ENCODE results near the gene HDAC5.
A peak's percentile ranks its signal among the peaks of the same experiment; 100 is the strongest.
"Not testable (repeated sequence)": the region's sequence is repeated elsewhere in the genome, so short reads cannot be mapped to it uniquely, and the experiment has no call there.

Gene HDAC5

GRCh38 chr17:44123356-44124117, at the start of gene HDAC5:
TSS of gene HDAC5 (minus strand) at chr17:44123641. CDS start at chr17:44117515, 6,126 bp downstream.
- DNase-seq (ENCODE audit: low read depth in 2 of 3, low spot score in 1 of 3) = peak; percentile 94 to 96 (median 95)

- no peak for DNase-seq (ENCODE audit: low read depth in 2 of 3, low spot score in 1 of 3)
Measured at GRCh38 chr17:44171931-44172455, 48.6 kb upstream of the HDAC5 start.

GRCh38 chr17:44170499-44171201, 47.2 kb upstream of the HDAC5 start, which contains the start of gene ASB16:
TSS of gene ASB16 (plus strand) at chr17:44170704. CDS start at chr17:44170790, 86 bp downstream.
- DNase-seq (ENCODE audit: low read depth in 2 of 3, low spot score in 1 of 3) = no peak

GRCh38 chr17:44170135-44170498, 46.7 kb upstream of the HDAC5 start:
- no peak for DNase-seq (ENCODE audit: low read depth in 2 of 3, low spot score in 1 of 3)

GRCh38 chr17:44167181-44167861, 43.9 kb upstream of the HDAC5 start:
- no peak for DNase-seq (ENCODE audit: low read depth in 2 of 3, low spot score in 1 of 3)

GRCh38 chr17:44164476-44164875, 41.0 kb upstream of the HDAC5 start:
- no peak for DNase-seq (ENCODE audit: low read depth in 2 of 3, low spot score in 1 of 3)

GRCh38 chr17:44159519-44160210, 36.2 kb upstream of the HDAC5 start:
- DNase-seq (ENCODE audit: low read depth in 2 of 3, low spot score in 1 of 3) = no peak

GRCh38 chr17:44155488-44155887, 32.0 kb upstream of the HDAC5 start:
- DNase-seq (ENCODE audit: low read depth in 2 of 3, low spot score in 1 of 3) = no peak

- no peak for DNase-seq (ENCODE audit: low read depth in 2 of 3, low spot score in 1 of 3)
Measured at GRCh38 chr17:44152875-44153274, 29.4 kb upstream of the HDAC5 start.

GRCh38 chr17:44149750-44150329, 26.4 kb upstream of the HDAC5 start:
- no peak for DNase-seq (ENCODE audit: low read depth in 2 of 3, low spot score in 1 of 3)

- not testable (repeated sequence) for DNase-seq (ENCODE audit: low read depth in 2 of 3, low spot score in 1 of 3)
Measured at GRCh38 chr17:44149066-44149465, 25.6 kb upstream of the HDAC5 start.

GRCh38 chr17:44147812-44148211, 24.4 kb upstream of the HDAC5 start:
- DNase-seq (ENCODE audit: low read depth in 2 of 3, low spot score in 1 of 3) = no peak

GRCh38 chr17:44146375-44147346, 23.2 kb upstream of the HDAC5 start:
- DNase-seq (ENCODE audit: low read depth in 2 of 3, low spot score in 1 of 3) = no peak

- no peak for DNase-seq (ENCODE audit: low read depth in 2 of 3, low spot score in 1 of 3)
Measured at GRCh38 chr17:44144966-44145739, 21.7 kb upstream of the HDAC5 start.

GRCh38 chr17:44143921-44144320, 20.5 kb upstream of the HDAC5 start:
- DNase-seq (ENCODE audit: low read depth in 2 of 3, low spot score in 1 of 3) = not testable (repeated sequence)

- DNase-seq (ENCODE audit: low read depth in 2 of 3, low spot score in 1 of 3) = peak; percentile 69 to 76 (median 72)
Measured at GRCh38 chr17:44137891-44138709, 14.7 kb upstream of the HDAC5 start.

- DNase-seq (ENCODE audit: low read depth in 2 of 3, low spot score in 1 of 3) = no peak
Measured at GRCh38 chr17:44134752-44135568, 11.5 kb upstream of the HDAC5 start.

All from stimulated activated CD4-positive, alpha-beta T cell treated with anti-CD3 and anti-CD28 coated beads, Interleukin-12 subunit alpha, Interleukin-12 subunit beta, amount 100 ng/mL, for 48 hours (primary cell).